Measurements from ENCODE around the gene DAB1. TPM values are rescaled to one million over a fixed set of nuclear protein-coding genes. Genes with fewer than 3 reads are reported as not detected.

DAB1 gene
- total and polyA plus RNA-seq, 2 of the 8 experiments (the other 6 are each of a cell fraction or from before 2014, with no cell fraction given): 4.4 to 11.8 TPM

- TF ChIP-seq, protein P1, sequence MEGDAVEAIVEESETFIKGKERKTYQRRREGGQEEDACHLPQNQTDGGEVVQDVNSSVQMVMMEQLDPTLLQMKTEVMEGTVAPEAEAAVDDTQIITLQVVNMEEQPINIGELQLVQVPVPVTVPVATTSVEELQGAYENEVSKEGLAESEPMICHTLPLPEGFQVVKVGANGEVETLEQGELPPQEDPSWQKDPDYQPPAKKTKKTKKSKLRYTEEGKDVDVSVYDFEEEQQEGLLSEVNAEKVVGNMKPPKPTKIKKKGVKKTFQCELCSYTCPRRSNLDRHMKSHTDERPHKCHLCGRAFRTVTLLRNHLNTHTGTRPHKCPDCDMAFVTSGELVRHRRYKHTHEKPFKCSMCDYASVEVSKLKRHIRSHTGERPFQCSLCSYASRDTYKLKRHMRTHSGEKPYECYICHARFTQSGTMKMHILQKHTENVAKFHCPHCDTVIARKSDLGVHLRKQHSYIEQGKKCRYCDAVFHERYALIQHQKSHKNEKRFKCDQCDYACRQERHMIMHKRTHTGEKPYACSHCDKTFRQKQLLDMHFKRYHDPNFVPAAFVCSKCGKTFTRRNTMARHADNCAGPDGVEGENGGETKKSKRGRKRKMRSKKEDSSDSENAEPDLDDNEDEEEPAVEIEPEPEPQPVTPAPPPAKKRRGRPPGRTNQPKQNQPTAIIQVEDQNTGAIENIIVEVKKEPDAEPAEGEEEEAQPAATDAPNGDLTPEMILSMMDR (IDR thresholded peaks at IDR 0.05; ENCODE audit: control extremely low read depth in 1 of 3, insufficient read depth in 1 of 3, low read depth in 1 of 3, low read length in 3 of 3): no peak
- TF ChIP-seq, protein P2, sequence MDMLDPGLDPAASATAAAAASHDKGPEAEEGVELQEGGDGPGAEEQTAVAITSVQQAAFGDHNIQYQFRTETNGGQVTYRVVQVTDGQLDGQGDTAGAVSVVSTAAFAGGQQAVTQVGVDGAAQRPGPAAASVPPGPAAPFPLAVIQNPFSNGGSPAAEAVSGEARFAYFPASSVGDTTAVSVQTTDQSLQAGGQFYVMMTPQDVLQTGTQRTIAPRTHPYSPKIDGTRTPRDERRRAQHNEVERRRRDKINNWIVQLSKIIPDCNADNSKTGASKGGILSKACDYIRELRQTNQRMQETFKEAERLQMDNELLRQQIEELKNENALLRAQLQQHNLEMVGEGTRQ (IDR thresholded peaks at IDR 0.05; ENCODE audit: low read length): no peak
- TF ChIP-seq BACH1 (IDR thresholded peaks at IDR 0.05; ENCODE audit: low read length): no peak
- TF ChIP-seq PHF8 (conservative IDR thresholded peaks at IDR 0.05; ENCODE audit: low read depth, low read length): no peak
Observed at GRCh38 chr1:57026624-57027354, 397.1 kb downstream of the DAB1 start (continued).

Measured in H1 (cell line).